SK-N-SH (cell line): ENCODE data around the gene FAM240A. TPM values are rescaled to one million over a fixed set of nuclear protein-coding genes. Genes with fewer than 3 reads are reported as not detected.

Source experiments
- CTCF ChIA-PET: fragments of 300-600, 350-600 bp; formaldehyde crosslinking; extraction: SDS; loops from one replicate; lab custom pipeline; 2021; lab: Yijun Ruan, JAX
- POLR2A ChIA-PET: fragments of 350-600 bp; sonication (Branson Sonifier 250); formaldehyde crosslinking; extraction: SDS; loops from one replicate; lab custom pipeline; 2020; ENCODE audit warnings: antibody characterized with exemption, inconsistent platforms; lab: Yijun Ruan, JAX
- DNase-seq: peaks from one replicate; pipeline ENCODE4 v3.0.0; 2012
- H2AFZ ChIP-seq: fragments of 200-600 bp; sonication (generic); 2 replicates; pipeline ENCODE4 v1.8.1; 2016; ENCODE audit warnings: antibody characterized with exemption, mild to moderate bottlenecking, low read depth
- H3F3A ChIP-seq: fragments of 200-600 bp; sonication (generic); replicated peaks from 2 replicates; pipeline ENCODE3; 2016; ENCODE audit warnings: antibody characterized with exemption, mild to moderate bottlenecking; ENCODE audit not compliant: insufficient read depth
- H3K27ac ChIP-seq, 2 experiments: fragments of 200-500 bp in 1 of 2; fragments of 200-600 bp in 1 of 2; sonication (Bioruptor generic) in 1 of 2; sonication (generic), shearing (Covaris generic) in 1 of 2; 2 replicates each; pipeline versions ENCODE4 v1.5.1 to v1.6.1; 2014 to 2016; ENCODE audit warnings: low read depth in 2 of 2, inconsistent platforms in 1 of 2, low read length in 1 of 2, mild to moderate bottlenecking in 1 of 2, mixed read lengths in 1 of 2
- H3K27me3 ChIP-seq: fragments of 200-600 bp; sonication (generic), shearing (Covaris generic); 2 replicates; pipeline ENCODE4 v1.6.1; 2016; ENCODE audit warnings: mixed run types; ENCODE audit not compliant: insufficient read depth
- H3K36me3 ChIP-seq, 2 experiments: fragments of 200-500 bp in 1 of 2; fragments of 200-600 bp in 1 of 2; sonication (Bioruptor generic) in 1 of 2; sonication (generic) in 1 of 2; replicated peaks in 1 of 2; 2 replicates each; pipeline versions ENCODE3 to v1.5.1; 2014 to 2016; ENCODE audit warnings: low read length in 1 of 2, mild to moderate bottlenecking in 1 of 2; ENCODE audit not compliant: insufficient read depth in 2 of 2, control insufficient read depth in 1 of 2
- H3K4me1 ChIP-seq, 2 experiments: fragments of 200-500 bp in 1 of 2; fragments of 200-600 bp in 1 of 2; sonication (Bioruptor generic) in 1 of 2; sonication (generic), shearing (Covaris generic) in 1 of 2; 2 replicates each; pipeline versions ENCODE4 v1.5.1 to v1.6.1; 2014 to 2016; ENCODE audit warnings: low read depth in 1 of 2, low read length in 1 of 2, mixed run types in 1 of 2; ENCODE audit not compliant: insufficient read depth in 2 of 2, control insufficient read depth in 1 of 2
- H3K4me2 ChIP-seq: fragments of 200-600 bp; sonication (generic), shearing (Covaris generic); 2 replicates; pipeline ENCODE4 v1.6.1; 2017; ENCODE audit warnings: mixed run types
- H3K4me3 ChIP-seq, 2 experiments: fragments of 200-500 bp in 1 of 2; fragments of 200-600 bp in 1 of 2; sonication (Bioruptor generic) in 1 of 2; sonication (generic), shearing (Covaris generic) in 1 of 2; 2 replicates each; pipeline versions ENCODE4 v1.5.1 to v1.8.1; 2014 to 2016; ENCODE audit warnings: low read depth in 2 of 2, inconsistent platforms in 1 of 2, low read length in 1 of 2, mild to moderate bottlenecking in 1 of 2, mixed read lengths in 1 of 2, moderate library complexity in 1 of 2
- H3K79me2 ChIP-seq: fragments of 200-600 bp; sonication (generic); 2 replicates; pipeline ENCODE4 v1.8.1; 2017; ENCODE audit warnings: mild to moderate bottlenecking; ENCODE audit not compliant: insufficient read depth
- H3K9ac ChIP-seq: fragments of 200-600 bp; sonication (generic); 2 replicates; pipeline ENCODE4 v1.6.1; 2017; ENCODE audit warnings: mixed run types
- H3K9me2 ChIP-seq: fragments of 200-600 bp; sonication (generic); 2 replicates; pipeline ENCODE4 v1.6.1; 2017; ENCODE audit warnings: mixed run types
- H3K9me3 ChIP-seq: fragments of 200-600 bp; sonication (generic); 2 replicates; pipeline ENCODE4 v1.6.1; 2017; ENCODE audit warnings: mixed run types, mild to moderate bottlenecking, moderate library complexity
- H4K20me1 ChIP-seq: fragments of 200-600 bp; sonication (generic); 2 replicates; pipeline ENCODE4 v1.6.1; 2017; ENCODE audit warnings: mild to moderate bottlenecking, mixed run types; ENCODE audit not compliant: insufficient read depth
- CHD2 ChIP-seq: fragments of 150-350 bp; IDR thresholded peaks from 2 replicates; pipeline ENCODE4 v1.6.1; 2018; ENCODE audit warnings: low read length; ENCODE audit not compliant: partially characterized antibody
- EP300 ChIP-seq, 2 experiments: IDR thresholded peaks; 2 replicates each; pipeline versions ENCODE4 v1.4.0 to v1.6.1; 2012; ENCODE audit warnings: borderline replicate concordance in 1 of 2, low read depth in 1 of 2, low read length in 1 of 2
- EZH2phosphoT487 ChIP-seq: fragments of 200-600 bp; sonication (generic); IDR thresholded peaks from 2 replicates; pipeline ENCODE4 v1.6.1; 2017; ENCODE audit warnings: low read depth, mixed run types, mild to moderate bottlenecking, antibody characterized with exemption, moderate library complexity, borderline replicate concordance
- FOSL2 ChIP-seq: IDR thresholded peaks from 2 replicates; pipeline ENCODE4 v1.4.0; 2012; ENCODE audit warnings: low read depth, mild to moderate bottlenecking, moderate library complexity, borderline replicate concordance
- GABPA ChIP-seq: IDR thresholded peaks from 2 replicates; pipeline ENCODE4 v1.4.0; 2012; ENCODE audit warnings: low read depth, mild to moderate bottlenecking
- GATA2 ChIP-seq: sonication (generic); formaldehyde crosslinking; IDR thresholded peaks from 2 replicates; pipeline ENCODE4 v1.5.0; 2020; ENCODE audit warnings: mild to moderate bottlenecking, missing genetic modification reagents
- MXI1 ChIP-seq: IDR thresholded peaks from 2 replicates; pipeline ENCODE4 v1.6.1; 2012; ENCODE audit warnings: mild to moderate bottlenecking, low read depth, low read length, improper control_type of control experiment
- NFIC ChIP-seq: IDR thresholded peaks from 2 replicates; pipeline ENCODE4 v1.4.0; 2012; ENCODE audit warnings: borderline replicate concordance
- RAD21 ChIP-seq: IDR thresholded peaks from 2 replicates; pipeline ENCODE4 v1.6.1; 2012; ENCODE audit warnings: mild to moderate bottlenecking, low read length
- RCOR1 ChIP-seq: fragments of 150-350 bp; IDR thresholded peaks from 2 replicates; pipeline ENCODE4 v1.6.1; 2017; ENCODE audit warnings: antibody characterized with exemption, low read length
- RXRA ChIP-seq: IDR thresholded peaks from 2 replicates; pipeline ENCODE4 v1.4.0; 2012; ENCODE audit warnings: low read depth, mild to moderate bottlenecking, borderline replicate concordance
- SMC3 ChIP-seq: IDR thresholded peaks from 2 replicates; pipeline ENCODE4 v1.6.1; 2012; ENCODE audit warnings: low read depth, low read length, improper control_type of control experiment
- YY1 ChIP-seq: IDR thresholded peaks from 2 replicates; pipeline ENCODE4 v1.4.0; 2012; ENCODE audit warnings: low read depth, mild to moderate bottlenecking
- WGBS: methylation state at CpG from one replicate; pipeline ENCODE4 v1.1.6; 2017; ENCODE audit warnings: low lambda C conversion rate; 5-methylcytosine and 5-hydroxymethylcytosine counted together
- polyA plus RNA-seq, 3 experiments: library from polyadenylated mRNA; depleted of rRNA; stranded (reverse); fragments of >200 nt; gene quantifications; 2 replicates each; pipeline ENCODE4 v1.2.3, GENCODE V29; 2012
- TF ChIP-seq, protein P1 (sequence below): IDR thresholded peaks from 2 replicates; pipeline ENCODE4; 2012
- TF ChIP-seq, protein P2 (sequence below): fragments of 150-350 bp; IDR thresholded peaks from 2 replicates; pipeline ENCODE4 v1.6.1; 2016; ENCODE audit warnings: mild to moderate bottlenecking, low read depth, low read length
- TF ChIP-seq, protein P3 (sequence below): fragments of 200-600 bp; sonication (generic); IDR thresholded peaks from 2 replicates; pipeline ENCODE4 v1.6.1; 2017; ENCODE audit warnings: antibody characterized with exemption, mild to moderate bottlenecking, moderate library complexity

Gene FAM240A
- polyA plus RNA-seq, 1 of the 3 experiments (the other 2 are of a cell fraction): not detected

DNA sequence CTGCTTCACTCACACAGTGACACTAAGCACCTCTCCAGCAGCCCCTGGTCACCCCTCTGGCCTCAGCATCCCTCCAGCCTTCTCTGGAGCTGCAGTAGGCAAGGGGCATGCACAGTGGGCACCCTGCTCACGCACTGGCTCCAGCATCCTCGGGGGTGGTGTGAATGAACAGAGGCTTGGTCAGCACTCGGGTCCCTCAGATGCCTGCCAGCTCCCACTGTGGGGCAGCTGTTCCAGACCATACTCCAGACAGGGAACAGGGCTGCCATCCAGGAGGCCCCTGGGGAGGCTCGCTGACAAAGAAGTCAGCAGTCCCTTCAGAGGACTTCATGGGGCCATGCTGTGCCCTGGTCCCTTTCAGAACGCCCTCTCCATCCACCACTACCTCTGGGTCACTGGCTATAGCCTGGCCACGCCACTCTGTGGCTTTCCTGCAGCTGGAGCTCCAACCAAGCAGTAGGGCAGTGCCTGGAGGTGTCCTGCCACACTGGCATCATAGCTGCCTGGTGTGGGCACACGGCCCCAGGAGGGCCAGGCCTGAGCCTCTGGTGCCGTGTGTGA lies 54.8 kb downstream of the FAM240A start:
- H3K9me3 ChIP-seq: no peaks in the 10 kb centered on the region
- DNase-seq: peak; percentile 10
- no peak overlapping the region for H2AFZ ChIP-seq
- no peak overlapping the region for H3K9ac ChIP-seq
- no peaks in the 10 kb centered on the region for H3K79me2 ChIP-seq
- H3K27me3 ChIP-seq: no peaks in the 10 kb centered on the region
- peaks cover 0 to 50% of the 10 kb centered on the region in 2 experiments; a peak in 1 of 4 replicates for H3K4me1 ChIP-seq
- no peak overlapping the region for H3K4me3 ChIP-seq
- TF ChIP-seq RXRA (no peak), GATA2 (no peak), EZH2phosphoT487 (no peak), YY1 (no peak), GABPA (no peak), MXI1 (no peak), RCOR1 (no peak), RAD21 (no peak), EP300 (IDR thresholded peaks at IDR 0.05; ENCODE audit: borderline replicate concordance in 1 of 2, low read depth in 1 of 2, low read length in 1 of 2) (no peak), FOSL2 (no peak), NFIC (no peak), CHD2 (no peak), SMC3 (no peak)
- TF ChIP-seq, protein P1, sequence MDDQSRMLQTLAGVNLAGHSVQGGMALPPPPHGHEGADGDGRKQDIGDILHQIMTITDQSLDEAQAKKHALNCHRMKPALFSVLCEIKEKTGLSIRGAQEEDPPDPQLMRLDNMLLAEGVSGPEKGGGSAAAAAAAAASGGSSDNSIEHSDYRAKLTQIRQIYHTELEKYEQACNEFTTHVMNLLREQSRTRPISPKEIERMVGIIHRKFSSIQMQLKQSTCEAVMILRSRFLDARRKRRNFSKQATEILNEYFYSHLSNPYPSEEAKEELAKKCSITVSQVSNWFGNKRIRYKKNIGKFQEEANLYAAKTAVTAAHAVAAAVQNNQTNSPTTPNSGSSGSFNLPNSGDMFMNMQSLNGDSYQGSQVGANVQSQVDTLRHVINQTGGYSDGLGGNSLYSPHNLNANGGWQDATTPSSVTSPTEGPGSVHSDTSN: no peak
- TF ChIP-seq, protein P2, sequence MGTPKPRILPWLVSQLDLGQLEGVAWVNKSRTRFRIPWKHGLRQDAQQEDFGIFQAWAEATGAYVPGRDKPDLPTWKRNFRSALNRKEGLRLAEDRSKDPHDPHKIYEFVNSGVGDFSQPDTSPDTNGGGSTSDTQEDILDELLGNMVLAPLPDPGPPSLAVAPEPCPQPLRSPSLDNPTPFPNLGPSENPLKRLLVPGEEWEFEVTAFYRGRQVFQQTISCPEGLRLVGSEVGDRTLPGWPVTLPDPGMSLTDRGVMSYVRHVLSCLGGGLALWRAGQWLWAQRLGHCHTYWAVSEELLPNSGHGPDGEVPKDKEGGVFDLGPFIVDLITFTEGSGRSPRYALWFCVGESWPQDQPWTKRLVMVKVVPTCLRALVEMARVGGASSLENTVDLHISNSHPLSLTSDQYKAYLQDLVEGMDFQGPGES: no peak
- TF ChIP-seq, protein P3, sequence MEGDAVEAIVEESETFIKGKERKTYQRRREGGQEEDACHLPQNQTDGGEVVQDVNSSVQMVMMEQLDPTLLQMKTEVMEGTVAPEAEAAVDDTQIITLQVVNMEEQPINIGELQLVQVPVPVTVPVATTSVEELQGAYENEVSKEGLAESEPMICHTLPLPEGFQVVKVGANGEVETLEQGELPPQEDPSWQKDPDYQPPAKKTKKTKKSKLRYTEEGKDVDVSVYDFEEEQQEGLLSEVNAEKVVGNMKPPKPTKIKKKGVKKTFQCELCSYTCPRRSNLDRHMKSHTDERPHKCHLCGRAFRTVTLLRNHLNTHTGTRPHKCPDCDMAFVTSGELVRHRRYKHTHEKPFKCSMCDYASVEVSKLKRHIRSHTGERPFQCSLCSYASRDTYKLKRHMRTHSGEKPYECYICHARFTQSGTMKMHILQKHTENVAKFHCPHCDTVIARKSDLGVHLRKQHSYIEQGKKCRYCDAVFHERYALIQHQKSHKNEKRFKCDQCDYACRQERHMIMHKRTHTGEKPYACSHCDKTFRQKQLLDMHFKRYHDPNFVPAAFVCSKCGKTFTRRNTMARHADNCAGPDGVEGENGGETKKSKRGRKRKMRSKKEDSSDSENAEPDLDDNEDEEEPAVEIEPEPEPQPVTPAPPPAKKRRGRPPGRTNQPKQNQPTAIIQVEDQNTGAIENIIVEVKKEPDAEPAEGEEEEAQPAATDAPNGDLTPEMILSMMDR: no peak
- TF ChIP-seq, all 33 proteins: peak for 0
- 50% methylated on average over 6 of the region's 8 CpGs for WGBS
- Histone ChIP-seq H3K4me2 (no peak overlapping the region), H4K20me1 (no peaks in the 10 kb centered on the region), H3K36me3 (no peaks in the 10 kb centered on the region), H3K9me2 (no peaks in the 10 kb centered on the region), H3K27ac (no peak overlapping the region), H3F3A (no peaks in the 10 kb centered on the region)
- ChIA-PET CTCF (interaction anchor here (1.2 to 5.1 kb wide), 4 partner anchors 178 to 242 kb away, joined by 4 to 54 read pairs (median 5); no protein-coding TSS in a partner anchor), POLR2A (no interaction called here)
